IPS DF 6.9 (cell line): ENCODE data around the gene PRDX2.

Source experiments
- DNase-seq: peaks from one replicate; pipeline ENCODE4 v3.0.0-alpha.2; 2013; ENCODE audit warnings: low read depth, low spot score
- H3K27ac ChIP-seq: one replicate; pipeline ENCODE4 v1.5.1; 2013; ENCODE audit warnings: low read length, control low read depth
- H3K27me3 ChIP-seq: 2 replicates; pipeline ENCODE4 v1.6.1; 2013; ENCODE audit warnings: mild to moderate bottlenecking, low read length; ENCODE audit not compliant: control insufficient read depth, insufficient read depth
- H3K36me3 ChIP-seq: 2 replicates; pipeline ENCODE4 v1.6.1; 2013; ENCODE audit warnings: low read length; ENCODE audit not compliant: control insufficient read depth, insufficient read depth
- H3K4me1 ChIP-seq: 2 replicates; pipeline ENCODE4 v1.6.1; 2013; ENCODE audit warnings: low read length; ENCODE audit not compliant: control insufficient read depth, insufficient read depth
- H3K4me3 ChIP-seq: 2 replicates; pipeline ENCODE4 v1.5.1; 2013; ENCODE audit warnings: mild to moderate bottlenecking, low read length
- H3K9me3 ChIP-seq: 2 replicates; pipeline ENCODE4 v1.6.1; 2013; ENCODE audit warnings: low read length, inconsistent platforms; ENCODE audit not compliant: control insufficient read depth, insufficient read depth
- WGBS: extraction: QIAGEN DNeasy Blood & Tissue Kit; methylation state at CpG from one replicate; pipeline ENCODE4 v1.1.7; 2013; ENCODE audit warnings: mixed read lengths, missing lambda C conversion rate; ENCODE audit not compliant: insufficient read length, insufficient coverage; 5-methylcytosine and 5-hydroxymethylcytosine counted together

PRDX2 gene

GRCh38 chr19:12751635-12752034 lies 50.0 kb downstream of the PRDX2 start, which contains the start of gene BEST2:
BEST2 (plus strand) TSS chr19:12751791; CDS start chr19:12752593, 802 bp downstream.
- Histone ChIP-seq H3K4me1 (0 out of 2 replicates have a peak, but pooled peaks cover 1% of the 10 kb centered on the region), H3K36me3 (peaks cover 6% of the 10 kb centered on the region; the same call in 1 of the 2 replicates), H3K27ac (no peak within 1 kb of the TSS), H3K4me3 (peak within 1 kb of the TSS; percentile 40; the same call in 1 of the 2 replicates), H3K27me3 (no peaks in the 10 kb centered on the region), H3K9me3 (no peaks in the 10 kb centered on the region)
- WGBS = no CpG with 5 or more reads among the region's 14 CpGs
- no peak for DNase-seq

DNA sequence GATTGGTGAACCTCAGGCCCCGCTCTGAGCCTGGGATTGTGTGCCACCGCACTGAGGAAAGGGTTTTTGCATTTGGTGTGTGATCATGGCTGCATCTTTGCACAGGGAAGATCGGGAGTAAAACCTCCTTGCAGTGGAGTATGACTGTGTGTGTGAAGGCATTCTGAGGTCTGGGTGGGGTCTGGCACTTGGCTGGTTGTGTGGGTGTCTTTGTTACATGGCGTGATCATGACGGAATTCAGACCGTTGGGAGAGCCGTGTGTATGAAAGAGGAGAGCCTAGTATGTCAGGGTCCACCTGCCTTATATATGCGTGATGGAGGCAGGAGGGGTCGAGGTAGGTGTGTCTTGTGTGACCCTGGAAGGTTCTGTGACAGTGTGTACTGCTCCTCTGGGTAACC lies 50.7 kb downstream of the PRDX2 start:
- Histone ChIP-seq H3K27ac (no peak overlapping the region), H3K4me3 (no peak overlapping the region), H3K4me1 (0 out of 2 replicates have a peak, but pooled peaks cover 1% of the 10 kb centered on the region), H3K9me3 (no peaks in the 10 kb centered on the region), H3K36me3 (peaks cover 8% of the 10 kb centered on the region; the same call in 1 of the 2 replicates), H3K27me3 (no peaks in the 10 kb centered on the region)
- no peak for DNase-seq
- no CpG with 5 or more reads among the region's 9 CpGs for WGBS

GRCh38 chr19:12749938-12750521 lies 51.6 kb downstream of the PRDX2 start:
- Histone ChIP-seq H3K4me1 (0 out of 2 replicates have a peak, but pooled peaks cover 1% of the 10 kb centered on the region), H3K36me3 (peaks cover 13% of the 10 kb centered on the region; the same call in 1 of the 2 replicates), H3K27ac (no peak overlapping the region), H3K9me3 (no peaks in the 10 kb centered on the region), H3K27me3 (no peaks in the 10 kb centered on the region), H3K4me3 (no peak overlapping the region)
- WGBS = no CpG with 5 or more reads among the region's 24 CpGs
- DNase-seq = no peak

- no peak for DNase-seq
- no peaks in the 10 kb centered on the region for H3K27me3 ChIP-seq
- no peak overlapping the region for H3K4me3 ChIP-seq
- H3K27ac ChIP-seq = no peak overlapping the region
- peaks cover 14% of the 10 kb centered on the region; the same call in 1 of the 2 replicates for H3K36me3 ChIP-seq
- WGBS = no CpG with 5 or more reads among the region's 6 CpGs
- H3K9me3 ChIP-seq = no peaks in the 10 kb centered on the region
- H3K4me1 ChIP-seq = 0 out of 2 replicates have a peak, but pooled peaks cover 1% of the 10 kb centered on the region
Measured at GRCh38 chr19:12748489-12748888, 53.1 kb downstream of the PRDX2 start.
